ENCODE data around the gene ERC1.
"Not testable (repeated sequence)": the region's sequence is repeated elsewhere in the genome, so short reads cannot be mapped to it uniquely, and the experiment has no call there.

The ERC1 gene

GRCh38 chr12:1047898-1048660, 57.1 kb downstream of the ERC1 start:
- Histone ChIP-seq H3K27ac (replicated peaks) (peak overlapping the region; percentile 3), H3K4me3 (replicated peaks; ENCODE audit: insufficient read depth, low read length) (no peak overlapping the region; the same call in 1 of the 2 replicates), H3K27me3 (ENCODE audit: insufficient read depth, poor library complexity, severe bottlenecking) (no peaks in the 10 kb centered on the region)
- DNase-seq (ENCODE audit: low read depth in 1 of 2, low spot score in 1 of 2): peak; percentile 47 to 82
- TF ChIP-seq SPI1 (IDR thresholded peaks at IDR 0.05; ENCODE audit: borderline replicate concordance, low read depth) (peak; percentile 91), POLR2AphosphoS5 (IDR thresholded peaks at IDR 0.05; ENCODE audit: low read depth) (no peak), CTCF (IDR thresholded peaks at IDR 0.05; ENCODE audit: insufficient read depth, low read length) (no peak)

GRCh38 chr12:1050059-1050707, 59.2 kb downstream of the ERC1 start:
- Histone ChIP-seq H3K4me3 (replicated peaks; ENCODE audit: insufficient read depth, low read length) (no peak overlapping the region), H3K27me3 (ENCODE audit: insufficient read depth, poor library complexity, severe bottlenecking) (no peaks in the 10 kb centered on the region), H3K27ac (replicated peaks) (no peak overlapping the region)
- no peak for TF ChIP-seq CTCF (IDR thresholded peaks at IDR 0.05; ENCODE audit: insufficient read depth, low read length)
- peak; percentile 60; the same call in 1 of the 2 replicates for TF ChIP-seq SPI1 (IDR thresholded peaks at IDR 0.05; ENCODE audit: borderline replicate concordance, low read depth)
- no peak for TF ChIP-seq POLR2AphosphoS5 (IDR thresholded peaks at IDR 0.05; ENCODE audit: low read depth)
- DNase-seq (ENCODE audit: low read depth in 1 of 2, low spot score in 1 of 2): peak in 1 of 2 experiments; percentile 25

DNA sequence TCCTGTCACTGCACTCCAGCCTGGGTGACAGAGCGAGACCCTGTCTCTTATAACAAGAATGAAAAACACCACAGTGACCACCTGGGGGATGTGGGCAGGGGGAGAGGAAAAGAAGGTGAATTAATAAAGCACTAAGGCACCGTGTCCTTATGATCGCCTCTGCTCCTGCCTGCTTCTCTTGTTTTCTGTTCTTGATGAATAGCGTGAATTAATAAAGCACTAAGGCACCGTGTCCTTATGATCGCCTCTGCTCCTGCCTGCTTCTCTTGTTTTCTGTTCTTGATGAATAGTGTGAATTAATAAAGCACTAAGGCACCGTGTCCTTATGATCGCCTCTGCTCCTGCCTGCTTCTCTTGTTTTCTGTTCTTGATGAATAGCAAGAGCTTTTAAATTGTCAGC, 60.6 kb downstream of the ERC1 start:
- DNase-seq (ENCODE audit: low read depth in 1 of 2, low spot score in 1 of 2); H3K27ac ChIP-seq (replicated peaks); H3K27me3 ChIP-seq (ENCODE audit: insufficient read depth, poor library complexity, severe bottlenecking); H3K4me3 ChIP-seq (replicated peaks; ENCODE audit: insufficient read depth, low read length): not testable (repeated sequence)

DNA sequence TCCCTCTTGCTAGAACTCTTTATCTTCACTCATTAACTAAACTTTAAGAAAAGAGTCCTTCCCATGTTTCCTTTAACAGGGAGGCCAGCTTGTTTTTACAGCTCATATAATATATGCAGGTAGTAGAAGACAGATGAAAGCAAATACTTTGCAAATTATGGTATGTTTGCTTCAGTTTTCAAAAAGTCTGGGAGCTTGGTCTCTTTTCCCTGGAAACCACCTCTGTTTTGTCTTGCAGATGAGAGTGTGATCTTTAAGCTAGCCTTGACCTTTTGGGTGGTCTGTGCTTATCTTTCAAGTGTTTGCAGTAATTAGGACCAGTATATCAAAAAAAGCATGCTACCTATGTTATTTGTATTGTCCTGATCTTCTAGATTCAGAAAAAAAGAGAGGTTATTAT, 62.7 kb downstream of the ERC1 start:
- Histone ChIP-seq H3K27ac (replicated peaks) (no peak overlapping the region), H3K4me3 (replicated peaks; ENCODE audit: insufficient read depth, low read length) (no peak overlapping the region), H3K27me3 (ENCODE audit: insufficient read depth, poor library complexity, severe bottlenecking) (no peaks in the 10 kb centered on the region)
- no peak for DNase-seq (ENCODE audit: low read depth in 1 of 2, low spot score in 1 of 2)
- no peak for TF ChIP-seq POLR2AphosphoS5 (IDR thresholded peaks at IDR 0.05; ENCODE audit: low read depth)
- TF ChIP-seq CTCF (IDR thresholded peaks at IDR 0.05; ENCODE audit: insufficient read depth, low read length): no peak
- TF ChIP-seq GABPA (IDR thresholded peaks at IDR 0.05; ENCODE audit: low read depth): no peak
- no peak for TF ChIP-seq SPI1 (IDR thresholded peaks at IDR 0.05; ENCODE audit: borderline replicate concordance, low read depth)
- TF ChIP-seq REST (IDR thresholded peaks at IDR 0.05; ENCODE audit: insufficient replicate concordance, low read depth): no peak
